GM10248 (cell line): Measurements from ENCODE around the gene RPGRIP1L.

ENCODE experiments used
- CTCF ChIA-PET: fragments of 300-600 bp; sonication (Branson Sonifier 250); formaldehyde crosslinking; extraction: SDS; loops from one replicate; lab custom pipeline; 2021; ENCODE audit warnings: antibody characterized with exemption; lab: Yijun Ruan, JAX
- POLR2A ChIA-PET: fragments of 350-650 bp; sonication (Branson Sonifier 250); formaldehyde crosslinking; extraction: SDS; loops from one replicate; lab custom pipeline; 2020; ENCODE audit warnings: antibody characterized with exemption; lab: Yijun Ruan, JAX
- DNase-seq: peaks from one replicate; pipeline ENCODE4 v3.0.0; 2012; ENCODE audit errors: extremely low spot score
- TF ChIP-seq, protein P1 (sequence below): IDR thresholded peaks from 2 replicates; pipeline ENCODE4 v1.5.1; 2012; ENCODE audit warnings: mild to moderate bottlenecking, low read depth; ENCODE audit errors: extremely low read depth, missing control alignments, control extremely low read depth

The RPGRIP1L gene

DNA sequence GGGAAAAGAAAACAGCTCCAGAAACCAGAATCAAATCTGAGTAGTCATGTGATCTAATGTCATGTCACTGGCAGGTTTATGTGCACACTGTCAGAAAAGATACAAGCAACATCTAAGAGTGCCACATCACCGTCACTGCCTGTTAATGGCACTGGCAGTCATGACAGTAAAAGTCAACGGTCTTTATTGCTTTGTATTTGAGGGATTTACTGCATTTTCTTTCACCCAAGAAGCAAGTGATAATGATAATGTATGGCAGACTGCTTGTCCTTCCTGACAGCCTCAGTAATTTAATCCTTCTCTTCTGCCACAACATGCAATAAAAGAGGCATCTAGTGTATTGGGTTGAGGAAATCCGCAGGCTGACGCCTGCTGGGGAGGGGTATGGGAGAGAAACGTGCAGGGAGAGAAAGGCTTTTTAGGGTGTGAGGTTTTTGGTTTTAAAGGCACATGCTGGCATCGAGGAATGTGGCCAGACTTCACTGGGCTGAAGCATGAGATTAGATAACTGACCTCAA is 92.4 kb downstream of the RPGRIP1L start:
- TF ChIP-seq, protein P1, sequence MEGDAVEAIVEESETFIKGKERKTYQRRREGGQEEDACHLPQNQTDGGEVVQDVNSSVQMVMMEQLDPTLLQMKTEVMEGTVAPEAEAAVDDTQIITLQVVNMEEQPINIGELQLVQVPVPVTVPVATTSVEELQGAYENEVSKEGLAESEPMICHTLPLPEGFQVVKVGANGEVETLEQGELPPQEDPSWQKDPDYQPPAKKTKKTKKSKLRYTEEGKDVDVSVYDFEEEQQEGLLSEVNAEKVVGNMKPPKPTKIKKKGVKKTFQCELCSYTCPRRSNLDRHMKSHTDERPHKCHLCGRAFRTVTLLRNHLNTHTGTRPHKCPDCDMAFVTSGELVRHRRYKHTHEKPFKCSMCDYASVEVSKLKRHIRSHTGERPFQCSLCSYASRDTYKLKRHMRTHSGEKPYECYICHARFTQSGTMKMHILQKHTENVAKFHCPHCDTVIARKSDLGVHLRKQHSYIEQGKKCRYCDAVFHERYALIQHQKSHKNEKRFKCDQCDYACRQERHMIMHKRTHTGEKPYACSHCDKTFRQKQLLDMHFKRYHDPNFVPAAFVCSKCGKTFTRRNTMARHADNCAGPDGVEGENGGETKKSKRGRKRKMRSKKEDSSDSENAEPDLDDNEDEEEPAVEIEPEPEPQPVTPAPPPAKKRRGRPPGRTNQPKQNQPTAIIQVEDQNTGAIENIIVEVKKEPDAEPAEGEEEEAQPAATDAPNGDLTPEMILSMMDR = no peak
- no peak for DNase-seq
- ChIA-PET CTCF (no interaction called here), POLR2A (no interaction called here)

DNA sequence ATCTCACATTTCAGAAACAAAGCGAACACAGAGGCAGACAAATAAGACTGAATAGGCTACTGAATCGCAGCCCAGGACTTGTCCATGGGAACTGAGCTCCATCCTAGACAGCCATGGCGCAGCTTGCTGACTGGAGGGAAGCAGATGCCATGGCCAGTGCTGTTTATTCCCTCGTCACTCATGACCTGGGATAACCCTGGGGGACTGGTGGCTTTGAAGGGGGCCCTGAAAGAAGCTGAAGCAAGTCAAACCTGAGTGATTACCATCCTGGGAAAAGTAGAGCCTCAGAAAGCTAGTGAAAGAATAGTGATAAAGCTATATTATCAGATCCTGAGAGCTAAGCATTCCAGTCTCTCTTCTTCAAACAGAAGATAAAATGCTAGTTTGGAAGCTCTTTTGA is 94.1 kb downstream of the RPGRIP1L start:
- ChIA-PET CTCF (interaction anchor here (1.0 to 1.2 kb wide), 2 partner anchors 8 to 9 kb away, joined by 3 read pairs; no protein-coding TSS in a partner anchor), POLR2A (no interaction called here)
- DNase-seq = no peak
- TF ChIP-seq, protein P1 = no peak

DNA sequence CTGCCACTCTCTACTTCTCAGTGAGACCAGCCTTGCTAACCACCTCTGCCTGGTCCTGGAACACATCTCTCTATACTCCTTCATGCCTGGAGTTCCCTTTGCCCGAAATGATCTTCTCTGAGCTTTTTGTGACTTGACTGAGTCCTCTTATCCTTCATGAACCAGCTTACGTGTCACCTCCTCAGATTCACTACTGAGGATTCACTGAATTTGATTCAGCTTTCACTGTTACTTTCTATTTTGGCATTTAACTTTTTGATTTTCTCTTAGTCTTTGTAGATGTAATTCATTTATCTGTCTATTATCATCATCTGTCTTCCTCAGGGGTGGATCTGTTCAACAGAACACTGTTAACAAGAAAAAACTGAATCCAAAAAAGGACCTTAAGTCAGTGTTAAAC is 95.6 kb downstream of the RPGRIP1L start:
- POLR2A ChIA-PET = no interaction called here
- TF ChIP-seq, protein P1 = no peak
- DNase-seq = no peak
- CTCF ChIA-PET = interaction anchor here (0.8 kb wide), 1 partner anchor 10 kb away, joined by 3 read pairs; no protein-coding TSS in a partner anchor

DNA sequence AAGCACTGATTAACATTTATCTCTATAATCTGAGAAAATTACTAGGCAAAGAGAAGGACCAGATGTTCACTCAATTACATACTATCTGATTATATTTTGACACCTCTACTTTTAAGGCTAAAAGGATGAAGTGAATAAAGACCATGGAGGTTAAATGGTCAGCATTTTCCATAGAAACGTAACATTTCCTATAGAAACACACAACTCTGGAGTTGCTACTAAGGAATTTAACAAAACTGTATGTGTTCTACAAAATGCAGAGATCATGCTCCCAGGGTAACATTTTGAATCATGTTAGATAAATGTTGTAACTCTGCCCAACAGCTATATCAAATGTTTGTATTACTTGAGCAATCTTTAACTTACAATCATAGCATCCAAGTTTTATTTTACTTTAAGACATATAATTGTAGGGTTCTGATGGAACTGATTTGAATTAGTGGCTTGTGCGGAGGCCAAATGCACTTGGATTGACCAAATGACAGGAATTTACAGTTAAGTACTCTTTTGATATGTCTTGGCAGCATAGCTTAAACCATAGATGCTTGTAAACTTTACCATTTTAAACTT is 97.7 kb downstream of the RPGRIP1L start:
- no peak for DNase-seq
- TF ChIP-seq, protein P1 = no peak
- POLR2A ChIA-PET = no interaction called here
- CTCF ChIA-PET = interaction anchor here (1.4 kb wide), 1 partner anchor 56 kb away, joined by 3 read pairs; no protein-coding TSS in a partner anchor

DNA sequence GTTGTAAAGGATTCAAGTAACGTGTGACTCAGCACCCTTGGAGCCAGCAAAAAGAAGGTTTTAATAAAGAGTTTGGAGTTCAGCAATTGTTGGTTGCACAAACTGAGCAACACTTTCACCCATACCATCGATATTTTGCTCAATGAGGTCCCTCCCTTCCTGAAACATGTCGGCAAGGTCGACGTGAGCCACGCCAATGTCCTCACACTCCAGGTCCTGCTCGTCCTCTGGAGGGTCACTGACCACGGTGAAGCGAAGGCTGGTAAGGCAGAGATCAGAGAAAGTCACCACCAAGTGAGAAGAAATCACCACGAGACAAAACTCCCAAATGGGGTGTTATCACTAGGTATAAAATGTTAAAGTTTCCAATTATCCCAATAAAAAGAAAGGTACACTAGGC is 98.3 kb downstream of the RPGRIP1L start:
- no peak for DNase-seq
- POLR2A ChIA-PET = no interaction called here

DNA sequence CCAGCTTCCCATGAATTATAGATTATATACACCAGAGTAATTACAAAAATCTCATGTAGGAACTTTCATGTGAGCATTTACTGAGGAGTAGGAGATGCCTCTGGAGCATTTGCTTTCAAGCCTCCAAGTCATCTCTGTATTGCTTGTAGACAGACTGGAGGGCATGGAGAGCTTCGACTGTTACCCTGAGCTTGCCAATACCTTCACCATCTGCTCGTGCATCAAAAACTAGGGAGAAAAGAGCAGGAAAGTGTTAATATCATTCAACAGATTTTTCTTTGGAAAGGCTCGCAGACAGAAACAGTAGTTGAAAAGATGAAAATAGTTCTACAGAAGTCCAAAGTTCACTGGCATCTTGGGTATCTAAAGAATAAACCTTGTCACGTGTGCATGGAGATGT is 101.7 kb downstream of the RPGRIP1L start:
- POLR2A ChIA-PET = no interaction called here
- no peak for DNase-seq
- TF ChIP-seq, protein P1 = no peak
- CTCF ChIA-PET = interaction anchor here (1.1 kb wide), 1 partner anchor 12 kb away, joined by 3 read pairs; no protein-coding TSS in a partner anchor

More for the DNA sequence above, 98.3 kb downstream of the RPGRIP1L start:
- TF ChIP-seq, protein P1 = no peak
- CTCF ChIA-PET = interaction anchor here (1.1 kb wide), 1 partner anchor 8 kb away, joined by 3 read pairs; no protein-coding TSS in a partner anchor
